Left ventricle myocardium inferior (tissue), 1 donor: ENCODE measurements around the gene ARMH4. TPM values are rescaled to one million over a fixed set of nuclear protein-coding genes. Genes with fewer than 3 reads are reported as not detected.

Experiments
- DNase-seq: peaks from one replicate; pipeline ENCODE4 v3.0.0-alpha.2; 2020
- H3K27ac ChIP-seq: fragments of 200-600 bp; replicated peaks from 2 replicates; pipeline ENCODE4 v1.8.0; 2021
- H3K27me3 ChIP-seq: fragments of 200-600 bp; 2 replicates; pipeline ENCODE4 v1.8.0; 2021; ENCODE audit warnings: low read depth
- H3K36me3 ChIP-seq: fragments of 200-600 bp; 2 replicates; pipeline ENCODE4 v1.8.0; 2021
- H3K4me1 ChIP-seq: fragments of 200-600 bp; 2 replicates; pipeline ENCODE4 v1.8.0; 2021
- H3K4me3 ChIP-seq: fragments of 200-600 bp; 2 replicates; pipeline ENCODE4 v1.8.0; 2021; ENCODE audit warnings: mild to moderate bottlenecking, moderate library complexity
- H3K9me3 ChIP-seq: fragments of 200-600 bp; replicated peaks from 2 replicates; pipeline ENCODE4 v1.8.0; 2021
- CTCF ChIP-seq: fragments of 200-600 bp; IDR thresholded peaks from 2 replicates; pipeline ENCODE4 v1.8.0; 2021; ENCODE audit warnings: antibody characterized with exemption, mild to moderate bottlenecking, borderline replicate concordance
- intact Hi-C: fragments of 100-400 bp; cut with micrococcal nuclease; formaldehyde crosslinking; loops from one replicate; pipeline ENCODE4 v1.11.0; 2022
- total RNA-seq: library from RNA; stranded (reverse); fragmentation: NEBNext Ultra II Directional; extraction: Animal tissue kit (Norgen Biotek cat#: 25700); gene quantifications from one replicate; pipeline ENCODE4 v1.2.1, GENCODE V29; 2021
- donor health status: DM: no; HTN: yes; CAD: no; lungs with severe emphysema.

The ARMH4 gene
- total RNA-seq, 1 donor from 2014 or later, result 7.3 TPM

DNA sequence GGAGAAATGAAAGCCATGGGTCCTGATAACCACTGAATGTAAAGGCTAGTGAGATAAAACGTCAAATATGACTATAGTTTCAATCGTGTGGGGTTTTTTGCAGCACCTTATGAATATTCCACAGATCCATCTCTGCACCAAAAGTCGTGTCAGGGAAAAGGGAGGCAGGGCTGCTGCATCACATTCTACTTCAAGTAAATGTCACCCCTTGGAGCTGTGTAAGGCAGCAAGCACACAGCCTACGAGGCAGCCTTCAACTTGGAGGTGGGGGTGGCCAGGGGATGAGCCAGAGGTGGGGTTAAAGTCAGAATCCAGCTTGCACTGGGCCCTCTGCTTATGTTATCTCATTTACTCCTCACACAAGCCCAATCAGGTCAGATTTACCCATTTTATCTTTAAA is 90.4 kb downstream of the ARMH4 start:
- Histone ChIP-seq H3K4me1 (no peaks in the 10 kb centered on the region), H3K9me3 (no peaks in the 10 kb centered on the region), H3K27me3 (no peaks in the 10 kb centered on the region), H3K4me3 (no peak overlapping the region), H3K36me3 (no peaks in the 10 kb centered on the region), H3K27ac (no peak overlapping the region)
- intact Hi-C loops, result no loop called here
- DNase-seq, result no peak
- no peak for TF ChIP-seq CTCF

- no peaks in the 10 kb centered on the region for H3K9me3 ChIP-seq
- no peak for TF ChIP-seq CTCF
- no peak overlapping the region for H3K27ac ChIP-seq
- no peaks in the 10 kb centered on the region for H3K27me3 ChIP-seq
- intact Hi-C loops, result no loop called here
- no peaks in the 10 kb centered on the region for H3K4me1 ChIP-seq
- no peak for DNase-seq
- no peaks in the 10 kb centered on the region for H3K36me3 ChIP-seq
- no peak overlapping the region for H3K4me3 ChIP-seq
These were observed 91.1 kb downstream of the ARMH4 start for GRCh38 chr14:58060898-58061297.

- no peak for TF ChIP-seq CTCF
- Histone ChIP-seq H3K36me3 (no peaks in the 10 kb centered on the region), H3K4me3 (no peak overlapping the region), H3K9me3 (no peaks in the 10 kb centered on the region), H3K4me1 (no peaks in the 10 kb centered on the region), H3K27ac (no peak overlapping the region), H3K27me3 (no peaks in the 10 kb centered on the region)
- intact Hi-C loops, result no loop called here
- DNase-seq, result no peak
These were observed 91.9 kb downstream of the ARMH4 start for GRCh38 chr14:58060077-58060476.

- Histone ChIP-seq H3K4me1 (no peaks in the 10 kb centered on the region), H3K36me3 (no peaks in the 10 kb centered on the region), H3K9me3 (no peaks in the 10 kb centered on the region), H3K27me3 (no peaks in the 10 kb centered on the region), H3K4me3 (no peak overlapping the region), H3K27ac (no peak overlapping the region)
- no peak for DNase-seq
- TF ChIP-seq CTCF, result no peak
- intact Hi-C loops, result no loop called here
These were observed 92.9 kb downstream of the ARMH4 start for GRCh38 chr14:58059126-58059525.

GRCh38 chr14:58055497-58056010 is 96.5 kb downstream of the ARMH4 start:
- no peak for DNase-seq
- intact Hi-C loops, result no loop called here
- no peaks in the 10 kb centered on the region for H3K9me3 ChIP-seq
- H3K27ac ChIP-seq, result no peak overlapping the region
- H3K4me3 ChIP-seq, result no peak overlapping the region
- H3K4me1 ChIP-seq, result no peaks in the 10 kb centered on the region
- no peaks in the 10 kb centered on the region for H3K27me3 ChIP-seq
- no peak for TF ChIP-seq CTCF
- no peaks in the 10 kb centered on the region for H3K36me3 ChIP-seq

DNA sequence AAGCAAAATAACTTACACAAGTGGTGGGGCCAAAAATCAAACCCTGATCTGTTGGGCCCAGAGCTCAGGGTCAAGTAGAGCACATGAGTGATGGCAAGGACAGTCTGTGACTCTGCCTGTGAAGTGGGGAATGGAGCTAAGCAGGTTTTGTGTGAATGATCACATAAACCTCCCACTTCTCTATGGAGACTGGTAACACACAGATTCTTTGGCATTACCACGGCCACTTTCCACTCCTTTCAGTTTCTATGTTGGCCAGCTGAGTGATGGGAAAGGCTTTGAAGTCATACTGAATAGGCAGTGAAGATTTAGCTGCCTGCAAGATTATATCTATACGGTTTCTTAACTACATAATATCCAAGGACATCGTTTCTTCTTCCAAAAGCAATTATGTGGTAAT is 97.9 kb downstream of the ARMH4 start:
- TF ChIP-seq CTCF, result no peak
- no peaks in the 10 kb centered on the region for H3K36me3 ChIP-seq
- H3K4me3 ChIP-seq, result no peak overlapping the region
- no peaks in the 10 kb centered on the region for H3K4me1 ChIP-seq
- no peaks in the 10 kb centered on the region for H3K27me3 ChIP-seq
- no peak overlapping the region for H3K27ac ChIP-seq
- DNase-seq, result no peak
- H3K9me3 ChIP-seq, result no peaks in the 10 kb centered on the region
- intact Hi-C loops, result no loop called here
